IPS-20b (cell line): ENCODE measurements around the gene CDH20.

Source experiments
- H3K27ac ChIP-seq: one replicate; pipeline ENCODE4 v1.5.1; 2013; ENCODE audit warnings: low read length
- H3K27me3 ChIP-seq: 2 replicates; pipeline ENCODE4 v1.6.1; 2013; ENCODE audit warnings: mild to moderate bottlenecking, low read length, inconsistent platforms; ENCODE audit not compliant: insufficient read depth
- H3K36me3 ChIP-seq: 2 replicates; pipeline ENCODE4 v1.6.1; 2013; ENCODE audit warnings: low read depth, mild to moderate bottlenecking, inconsistent platforms, low read length, moderate library complexity; ENCODE audit not compliant: insufficient read depth
- H3K4me1 ChIP-seq: 2 replicates; pipeline ENCODE4 v1.6.1; 2013; ENCODE audit warnings: mild to moderate bottlenecking, control low read depth, inconsistent platforms, low read length, moderate library complexity; ENCODE audit not compliant: insufficient read depth
- H3K4me3 ChIP-seq: 2 replicates; pipeline ENCODE4 v1.5.1; 2013; ENCODE audit warnings: mild to moderate bottlenecking, low read length, inconsistent platforms
- H3K9ac ChIP-seq: 2 replicates; pipeline ENCODE4 v1.6.1; 2013; ENCODE audit warnings: low read depth, mild to moderate bottlenecking, inconsistent platforms, low read length, moderate library complexity
- H3K9me3 ChIP-seq: 2 replicates; pipeline ENCODE4 v1.6.1; 2013; ENCODE audit warnings: mild to moderate bottlenecking, low read depth, low read length, inconsistent platforms; ENCODE audit not compliant: insufficient read depth

CDH20 gene

DNA sequence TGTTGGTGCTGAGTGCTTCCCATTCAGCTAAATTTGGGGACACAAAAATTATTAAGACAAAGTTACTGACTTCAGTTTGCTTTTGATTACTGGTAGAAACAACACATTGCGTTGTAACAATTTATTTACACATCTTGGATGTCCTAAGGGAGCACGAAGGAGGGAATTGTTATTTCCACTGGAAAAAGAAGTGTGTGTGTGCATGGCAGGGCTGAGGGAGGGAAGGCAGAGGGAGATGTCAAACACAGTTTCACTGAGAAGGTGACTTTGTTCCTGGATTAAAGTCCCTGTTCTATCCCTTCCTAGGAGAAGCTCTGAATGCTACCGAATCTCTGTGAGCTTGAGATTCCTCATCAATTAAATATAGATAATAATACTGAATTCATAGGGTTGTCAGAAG, 3.8 kb upstream of the CDH20 start:
- Histone ChIP-seq H3K4me1 (no peaks in the 10 kb centered on the region), H3K27ac (no peak overlapping the region), H3K4me3 (no peak overlapping the region), H3K9ac (no peak overlapping the region), H3K9me3 (no peaks in the 10 kb centered on the region), H3K27me3 (peaks cover 28% of the 10 kb centered on the region), H3K36me3 (no peaks in the 10 kb centered on the region)

- peaks cover 3% of the 10 kb centered on the region; the same call in 1 of the 2 replicates for H3K4me1 ChIP-seq
- H3K4me3 ChIP-seq = no peak overlapping the region
- H3K9ac ChIP-seq = no peak overlapping the region
- H3K27me3 ChIP-seq = peaks cover 45% of the 10 kb centered on the region
- no peaks in the 10 kb centered on the region for H3K9me3 ChIP-seq
- H3K36me3 ChIP-seq = no peaks in the 10 kb centered on the region
- no peak overlapping the region for H3K27ac ChIP-seq
Measured at GRCh38 chr18:61331051-61331450, 2.2 kb upstream of the CDH20 start.

- H3K9me3 ChIP-seq = no peaks in the 10 kb centered on the region
- peak overlapping the region; percentile 82 for H3K4me3 ChIP-seq
- peak overlapping the region; percentile 62; the same call in 1 of the 2 replicates for H3K9ac ChIP-seq
- H3K4me1 ChIP-seq = peaks cover 3% of the 10 kb centered on the region; the same call in 1 of the 2 replicates
- H3K36me3 ChIP-seq = no peaks in the 10 kb centered on the region
- H3K27ac ChIP-seq = no peak overlapping the region
- H3K27me3 ChIP-seq = peaks cover 54% of the 10 kb centered on the region
Measured at GRCh38 chr18:61333746-61334490, 688 bp downstream of the CDH20 start.

DNA sequence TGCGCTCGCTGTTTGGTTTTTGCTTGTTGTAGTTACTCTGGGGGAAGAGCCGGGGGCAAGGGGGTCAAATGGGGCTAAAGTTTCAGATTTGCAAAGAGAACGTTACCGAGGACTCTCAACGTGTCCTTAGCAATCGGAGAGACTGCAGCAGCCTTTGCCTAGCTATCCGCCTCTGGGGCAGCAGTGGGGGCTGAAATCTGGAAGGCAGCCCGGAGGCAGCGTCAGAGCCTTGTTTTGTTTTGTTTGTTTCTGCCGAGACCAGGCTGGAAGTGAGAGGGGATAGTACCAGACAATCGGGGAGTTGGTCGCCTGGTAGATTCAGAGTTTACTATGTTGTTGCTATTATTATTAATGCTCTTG, 1.2 kb downstream of the CDH20 start:
- Histone ChIP-seq H3K4me1 (peaks cover 3% of the 10 kb centered on the region; the same call in 1 of the 2 replicates), H3K27me3 (peaks cover 54% of the 10 kb centered on the region), H3K9me3 (no peaks in the 10 kb centered on the region), H3K36me3 (no peaks in the 10 kb centered on the region), H3K27ac (no peak overlapping the region), H3K9ac (peak overlapping the region; percentile 43; the same call in 1 of the 2 replicates), H3K4me3 (peak overlapping the region; percentile 82)

DNA sequence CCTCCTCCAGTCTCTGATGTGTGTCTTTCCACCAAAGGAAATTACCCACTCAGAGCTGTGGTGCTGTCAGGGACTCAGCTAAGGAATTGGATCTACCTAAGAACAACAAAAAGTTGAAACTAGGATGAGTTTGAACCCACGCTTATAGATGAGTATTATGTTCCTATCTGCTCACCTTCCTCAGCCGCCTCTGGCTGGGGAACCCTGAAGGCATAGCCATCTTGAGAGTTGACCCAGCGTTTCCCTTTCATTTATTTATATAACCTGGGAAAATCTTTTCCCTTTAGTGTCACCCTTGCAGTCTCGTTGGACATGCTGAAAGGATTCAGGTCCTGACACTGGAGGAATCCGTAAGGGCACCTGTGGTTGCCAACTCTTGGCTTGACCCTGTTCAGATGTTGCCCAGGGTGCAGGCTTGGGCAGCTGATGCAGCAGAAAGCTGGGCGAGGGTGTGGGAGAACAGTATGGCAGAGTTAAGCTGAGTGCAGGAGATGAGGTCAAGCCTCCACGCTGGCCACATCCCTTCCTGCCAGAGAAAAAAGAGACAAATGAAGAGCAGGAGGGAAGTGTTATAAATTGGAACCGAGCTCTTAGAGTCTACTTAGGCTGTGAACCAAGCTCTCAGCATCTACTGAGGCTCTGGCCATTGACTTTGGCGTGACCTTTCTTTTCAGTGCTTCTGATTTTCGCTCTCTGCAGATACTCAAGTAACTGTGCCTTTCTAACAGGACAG, 1.9 kb downstream of the CDH20 start:
- H3K36me3 ChIP-seq = no peaks in the 10 kb centered on the region
- H3K27ac ChIP-seq = no peak overlapping the region
- peaks cover 54% of the 10 kb centered on the region for H3K27me3 ChIP-seq
- H3K9ac ChIP-seq = no peak overlapping the region
- H3K4me1 ChIP-seq = peaks cover 3% of the 10 kb centered on the region; the same call in 1 of the 2 replicates
- H3K9me3 ChIP-seq = no peaks in the 10 kb centered on the region
- H3K4me3 ChIP-seq = peak overlapping the region; percentile 82; the same call in 1 of the 2 replicates

DNA sequence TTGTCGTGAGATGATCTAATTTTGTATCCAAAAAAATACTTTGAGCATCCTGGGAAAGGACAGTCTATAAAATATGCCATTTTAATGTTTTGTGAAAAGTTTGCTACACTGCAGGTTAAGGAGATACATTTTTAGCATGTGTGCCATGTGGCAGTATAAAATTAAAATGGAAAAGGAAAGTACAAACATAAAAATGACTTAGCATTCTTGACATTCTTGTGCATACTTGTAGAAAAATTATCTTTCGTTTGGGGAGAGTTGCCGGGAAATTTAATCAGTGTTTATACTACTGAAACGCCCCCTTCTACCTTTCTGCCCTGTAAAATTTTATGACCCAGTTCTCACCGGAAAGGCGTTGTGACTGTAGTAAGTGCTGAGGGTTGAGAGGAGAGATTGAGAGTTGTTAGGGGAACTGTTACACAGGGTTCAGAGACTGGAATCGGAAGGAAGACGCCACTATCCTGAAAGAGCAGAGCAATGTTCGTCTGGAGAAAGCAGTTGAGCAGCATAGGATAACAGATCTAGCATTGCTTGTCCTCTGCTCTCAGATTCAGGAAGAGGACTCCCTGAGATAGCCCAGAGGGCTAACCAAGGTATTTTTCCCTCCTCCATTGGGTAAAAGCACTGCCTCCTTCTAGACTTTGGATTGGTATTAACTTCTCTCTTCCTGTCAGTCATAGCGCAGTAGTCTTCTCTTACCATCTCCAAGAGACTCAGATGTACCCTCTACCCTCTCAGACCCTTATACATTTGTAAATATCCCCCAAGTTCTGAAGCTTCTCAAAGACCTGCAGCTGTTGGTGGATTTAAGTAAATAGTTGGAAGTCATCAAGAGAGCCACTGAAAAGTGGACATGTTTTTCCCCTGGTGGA, 2.7 kb downstream of the CDH20 start:
- H3K27ac ChIP-seq = no peak overlapping the region
- H3K9ac ChIP-seq = no peak overlapping the region
- H3K36me3 ChIP-seq = no peaks in the 10 kb centered on the region
- H3K9me3 ChIP-seq = no peaks in the 10 kb centered on the region
- no peak overlapping the region for H3K4me3 ChIP-seq
- peaks cover 3% of the 10 kb centered on the region; the same call in 1 of the 2 replicates for H3K4me1 ChIP-seq
- peaks cover 54% of the 10 kb centered on the region for H3K27me3 ChIP-seq

GRCh38 chr18:61336766-61337165, 3.5 kb downstream of the CDH20 start:
- Histone ChIP-seq H3K27me3 (peaks cover 52% of the 10 kb centered on the region), H3K9ac (no peak overlapping the region), H3K9me3 (no peaks in the 10 kb centered on the region), H3K27ac (no peak overlapping the region), H3K4me1 (peaks cover 3% of the 10 kb centered on the region; the same call in 1 of the 2 replicates), H3K4me3 (no peak overlapping the region), H3K36me3 (no peaks in the 10 kb centered on the region)

DNA sequence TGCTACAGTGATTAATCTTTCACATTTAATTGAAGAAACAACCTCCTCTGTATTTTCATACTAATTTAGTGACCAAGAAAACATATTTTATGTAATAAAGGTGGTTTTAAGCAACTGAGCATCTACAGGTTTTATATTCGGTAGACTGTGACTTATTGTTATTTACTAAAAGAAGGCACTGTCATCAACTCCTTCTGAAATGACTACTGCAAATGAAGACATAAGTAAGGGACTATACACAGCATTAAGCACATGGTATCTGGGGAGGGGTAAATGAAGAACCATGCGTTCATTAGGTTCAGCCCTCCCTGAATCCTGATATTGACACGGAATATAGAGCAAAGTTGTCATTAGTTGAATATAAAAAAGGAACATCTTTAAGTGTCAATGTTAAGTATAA, 4.3 kb downstream of the CDH20 start:
- Histone ChIP-seq H3K27ac (no peak overlapping the region), H3K36me3 (no peaks in the 10 kb centered on the region), H3K9me3 (no peaks in the 10 kb centered on the region), H3K4me3 (no peak overlapping the region), H3K4me1 (peaks cover 3% of the 10 kb centered on the region; the same call in 1 of the 2 replicates), H3K9ac (no peak overlapping the region), H3K27me3 (peaks cover 44% of the 10 kb centered on the region)

GRCh38 chr18:61340148-61340547, 6.9 kb downstream of the CDH20 start:
- Histone ChIP-seq H3K9me3 (no peaks in the 10 kb centered on the region), H3K36me3 (no peaks in the 10 kb centered on the region), H3K4me3 (no peak overlapping the region), H3K9ac (no peak overlapping the region), H3K27me3 (peaks cover 18% of the 10 kb centered on the region), H3K4me1 (peaks cover 1% of the 10 kb centered on the region; the same call in 1 of the 2 replicates), H3K27ac (no peak overlapping the region)

- no peaks in the 10 kb centered on the region for H3K27me3 ChIP-seq
- no peak overlapping the region for H3K9ac ChIP-seq
- no peaks in the 10 kb centered on the region for H3K36me3 ChIP-seq
- no peaks in the 10 kb centered on the region for H3K9me3 ChIP-seq
- no peak overlapping the region for H3K4me3 ChIP-seq
- no peak overlapping the region for H3K27ac ChIP-seq
- no peaks in the 10 kb centered on the region for H3K4me1 ChIP-seq
Measured at GRCh38 chr18:61348230-61348629, 15.0 kb downstream of the CDH20 start.

- Histone ChIP-seq H3K4me1 (no peaks in the 10 kb centered on the region), H3K4me3 (no peak overlapping the region), H3K9ac (no peak overlapping the region), H3K27ac (no peak overlapping the region), H3K9me3 (no peaks in the 10 kb centered on the region), H3K27me3 (no peaks in the 10 kb centered on the region), H3K36me3 (no peaks in the 10 kb centered on the region)
Measured at GRCh38 chr18:61350578-61350977, 17.3 kb downstream of the CDH20 start.
